Mammary epithelial cell (primary cell): Measurements from ENCODE around the gene TUBD1.
"Not testable (repeated sequence)": the region's sequence is repeated elsewhere in the genome, so short reads cannot be mapped to it uniquely, and the experiment has no call there.

ENCODE experiments used
- CTCF ChIP-seq, 2 donors: IDR thresholded peaks in 1 of 2; conservative IDR thresholded peaks in 1 of 2; 2 replicates each; pipeline ENCODE4 v1.5.1; 2011 to 2012; ENCODE audit warnings: inconsistent platforms in 2 of 2, low read length in 2 of 2, mild to moderate bottlenecking in 2 of 2, control low read depth in 1 of 2, low read depth in 1 of 2; ENCODE audit not compliant: insufficient read depth in 1 of 2; ENCODE audit errors: extremely low read depth in 1 of 2
- EZH2 ChIP-seq: IDR thresholded peaks from 2 replicates; pipeline ENCODE4 v1.6.1; 2012; ENCODE audit warnings: low read length, inconsistent platforms, borderline replicate concordance

GRCh38 chr17:59850311-59850710, 42.4 kb downstream of the TUBD1 start:
- TF ChIP-seq CTCF (conservative IDR thresholded peaks at IDR 0.05 in 1 of 2, IDR thresholded peaks at IDR 0.05 in 1 of 2; ENCODE audit: extremely low read depth in 1 of 2, insufficient read depth in 1 of 2, low read depth in 1 of 2, low read length in 2 of 2); EZH2: not testable (repeated sequence)
